ENCODE measurements around the gene TBX3.

Gene TBX3

DNA sequence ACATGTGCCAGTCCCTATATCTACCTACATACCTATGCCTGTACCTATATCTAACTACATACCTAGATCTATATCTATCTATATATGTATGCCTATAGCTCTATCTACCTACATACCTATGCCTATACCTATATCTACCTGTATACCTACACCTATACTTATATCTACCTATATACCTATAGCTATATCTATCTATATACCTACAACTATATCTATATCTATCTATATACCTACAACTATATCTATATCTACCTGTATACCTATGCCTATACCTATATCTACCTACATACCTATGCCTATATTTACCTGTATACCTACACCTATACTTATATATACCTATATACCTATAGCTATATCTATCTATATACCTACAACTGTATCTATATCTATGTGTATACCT lies 56.6 kb downstream of the TBX3 start:
- no peak for DNase-seq (ENCODE audit: low read depth)

DNA sequence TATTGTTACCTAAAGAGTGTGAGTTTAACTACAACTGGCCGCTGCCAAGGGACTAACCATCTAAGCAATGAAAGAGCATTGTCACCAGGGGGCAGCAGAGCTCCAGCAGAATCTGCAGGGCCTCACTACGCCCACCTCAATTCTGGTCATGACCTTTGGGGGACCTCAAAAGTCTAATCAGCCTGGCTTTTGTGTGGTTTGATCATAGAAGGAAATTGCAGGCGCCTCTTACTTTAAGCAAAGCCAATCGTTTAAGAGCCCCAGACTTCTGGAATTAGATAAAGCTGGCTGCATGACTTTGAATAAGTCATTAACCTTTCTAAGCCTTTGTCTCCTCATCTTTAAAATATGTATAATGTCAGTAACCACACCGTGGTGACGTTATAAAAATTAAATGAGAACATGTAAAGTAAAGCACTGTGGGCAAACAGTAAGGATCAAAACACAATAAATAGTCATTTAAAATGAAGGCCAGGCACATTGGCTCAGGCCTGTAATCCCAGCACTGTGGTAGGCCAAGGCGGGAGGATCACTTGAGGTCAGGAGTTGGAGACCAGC lies 58.6 kb downstream of the TBX3 start:
- DNase-seq (ENCODE audit: low read depth): peak; percentile 77

DNA sequence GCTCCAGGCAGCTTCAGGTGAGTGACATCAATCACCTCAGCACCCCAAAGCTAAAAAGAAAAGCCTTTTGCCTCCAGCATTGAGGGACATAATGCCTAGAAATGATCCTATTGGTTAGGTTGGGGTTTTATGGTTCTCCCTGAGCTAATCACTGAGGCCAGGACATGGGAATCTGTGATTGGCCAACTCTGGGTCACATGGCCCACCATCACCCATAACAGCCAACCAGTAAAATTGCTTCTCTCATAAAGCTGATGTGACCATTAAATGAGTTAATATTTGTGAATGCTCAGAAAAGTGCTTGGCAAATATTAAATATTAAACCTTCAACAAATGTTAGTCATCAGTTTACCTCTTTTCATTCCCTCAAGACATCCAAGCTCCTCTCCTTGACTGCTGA lies 60.2 kb downstream of the TBX3 start:
- DNase-seq (ENCODE audit: low read depth): no peak
